DOHH2 (cell line): ENCODE results near the gene AMMECR1.

ENCODE experiments used
- H3F3A ChIP-seq: fragments of 200-600 bp; sonication (generic), shearing (Covaris generic); 2 replicates; pipeline ENCODE4 v1.6.0; 2016; ENCODE audit warnings: antibody characterized with exemption, mild to moderate bottlenecking; ENCODE audit not compliant: control insufficient read depth, insufficient read depth
- H3K27ac ChIP-seq: fragments of 200-600 bp; sonication (generic); 2 replicates; pipeline ENCODE4 v1.5.1; 2014; ENCODE audit warnings: low read depth, mild to moderate bottlenecking, low read length, moderate library complexity
- H3K27me3 ChIP-seq: fragments of 200-600 bp; sonication (generic); 2 replicates; pipeline ENCODE4 v1.6.1; 2014; ENCODE audit warnings: mild to moderate bottlenecking, low read length, mixed read lengths; ENCODE audit not compliant: control insufficient read depth
- H3K36me3 ChIP-seq: fragments of 200-600 bp; sonication (generic); 2 replicates; pipeline ENCODE4 v1.6.1; 2014; ENCODE audit warnings: mild to moderate bottlenecking, low read length, moderate library complexity, mixed read lengths; ENCODE audit not compliant: control insufficient read depth
- H3K4me1 ChIP-seq: fragments of 200-600 bp; sonication (generic); 2 replicates; pipeline ENCODE4 v1.6.1; 2014; ENCODE audit warnings: mild to moderate bottlenecking, low read length, mixed read lengths; ENCODE audit not compliant: control insufficient read depth
- H3K4me2 ChIP-seq: fragments of 200-600 bp; sonication (generic); 2 replicates; pipeline ENCODE4 v1.6.0; 2014; ENCODE audit warnings: mild to moderate bottlenecking, low read length, moderate library complexity
- H3K4me3 ChIP-seq: fragments of 200-600 bp; sonication (generic); 2 replicates; pipeline ENCODE4 v1.5.1; 2014; ENCODE audit warnings: mild to moderate bottlenecking, low read length, mixed read lengths
- H3K79me2 ChIP-seq: fragments of 200-600 bp; sonication (generic); 2 replicates; pipeline ENCODE4 v1.6.1; 2014; ENCODE audit warnings: mild to moderate bottlenecking, low read length, mixed read lengths; ENCODE audit not compliant: control insufficient read depth
- H3K9me2 ChIP-seq: fragments of 200-600 bp; sonication (generic); replicated peaks from 2 replicates; pipeline ENCODE4 v1.6.1; 2014; ENCODE audit warnings: mild to moderate bottlenecking, low read length, mixed read lengths; ENCODE audit not compliant: control insufficient read depth
- H3K9me3 ChIP-seq: fragments of 200-600 bp; sonication (generic); 2 replicates; pipeline ENCODE4 v1.6.1; 2014; ENCODE audit warnings: antibody characterized with exemption, low read length, mixed read lengths; ENCODE audit not compliant: control insufficient read depth, insufficient read depth
- H4K20me1 ChIP-seq: fragments of 200-600 bp; sonication (generic); 2 replicates; pipeline ENCODE4 v1.6.0; 2014; ENCODE audit warnings: low read depth, mild to moderate bottlenecking, antibody characterized with exemption, low read length, moderate library complexity; ENCODE audit not compliant: control insufficient read depth, insufficient read depth
- CTCF ChIP-seq: fragments of 200-600 bp; sonication (generic); IDR thresholded peaks from one replicate; pipeline ENCODE4 v1.5.1; 2014; ENCODE audit warnings: antibody characterized with exemption, mild to moderate bottlenecking, low read depth, low read length; ENCODE audit not compliant: poor library complexity, severe bottlenecking
- EZH2phosphoT487 ChIP-seq: fragments of 200-600 bp; sonication (generic); IDR thresholded peaks from 2 replicates; pipeline ENCODE4 v1.6.1; 2017; ENCODE audit warnings: borderline replicate concordance, mild to moderate bottlenecking, antibody characterized with exemption, low read length, moderate library complexity, mixed read lengths

Gene AMMECR1

GRCh38 chrX:110178179-110178865 is 139.6 kb downstream of the AMMECR1 start:
- H3K9me3 ChIP-seq, result no peaks in the 10 kb centered on the region
- H3F3A ChIP-seq, result no peaks in the 10 kb centered on the region
- no peaks in the 10 kb centered on the region for H4K20me1 ChIP-seq
- TF ChIP-seq CTCF (no peak), EZH2phosphoT487 (no peak)
- H3K36me3 ChIP-seq, result no peaks in the 10 kb centered on the region
- H3K9me2 ChIP-seq, result no peaks in the 10 kb centered on the region
- H3K4me3 ChIP-seq, result no peak overlapping the region
- no peaks in the 10 kb centered on the region for H3K4me1 ChIP-seq
- H3K27ac ChIP-seq, result no peak overlapping the region
- H3K79me2 ChIP-seq, result no peaks in the 10 kb centered on the region
- no peak overlapping the region for H3K4me2 ChIP-seq
- no peaks in the 10 kb centered on the region for H3K27me3 ChIP-seq

- H3K4me2 ChIP-seq, result no peak overlapping the region
- no peaks in the 10 kb centered on the region for H3K9me3 ChIP-seq
- no peaks in the 10 kb centered on the region for H3K36me3 ChIP-seq
- H3K27ac ChIP-seq, result no peak overlapping the region
- no peaks in the 10 kb centered on the region for H3K9me2 ChIP-seq
- H3F3A ChIP-seq, result no peaks in the 10 kb centered on the region
- H3K27me3 ChIP-seq, result no peaks in the 10 kb centered on the region
- no peak overlapping the region for H3K4me3 ChIP-seq
- TF ChIP-seq EZH2phosphoT487, result no peak
- no peak for TF ChIP-seq CTCF
- H3K79me2 ChIP-seq, result no peaks in the 10 kb centered on the region
- peaks cover 15% of the 10 kb centered on the region for H3K4me1 ChIP-seq
- no peaks in the 10 kb centered on the region for H4K20me1 ChIP-seq
Measured at GRCh38 chrX:110175696-110176095, 142.2 kb downstream of the AMMECR1 start.

GRCh38 chrX:110175146-110175545 is 142.7 kb downstream of the AMMECR1 start:
- H3F3A ChIP-seq, result no peaks in the 10 kb centered on the region
- no peaks in the 10 kb centered on the region for H3K27me3 ChIP-seq
- H3K36me3 ChIP-seq, result no peaks in the 10 kb centered on the region
- H3K9me3 ChIP-seq, result no peaks in the 10 kb centered on the region
- TF ChIP-seq EZH2phosphoT487 (no peak), CTCF (no peak)
- no peaks in the 10 kb centered on the region for H3K9me2 ChIP-seq
- no peak overlapping the region for H3K27ac ChIP-seq
- no peak overlapping the region for H3K4me2 ChIP-seq
- no peaks in the 10 kb centered on the region for H4K20me1 ChIP-seq
- no peaks in the 10 kb centered on the region for H3K79me2 ChIP-seq
- H3K4me1 ChIP-seq, result peaks cover 15% of the 10 kb centered on the region
- H3K4me3 ChIP-seq, result no peak overlapping the region
